Endodermal cell (in vitro differentiated cells): ENCODE results near the gene GOLGA6L1. TPM values are rescaled to one million over a fixed set of nuclear protein-coding genes. Genes with fewer than 3 reads are reported as not detected.

Source experiments
- total RNA-seq, 2 donors: library from RNA; stranded (reverse); fragmentation: NEBNext Ultra II Directional in 1 of 2; extraction: Animal tissue kit (Norgen Biotek cat#: 25700) in 1 of 2; gene quantifications; 2 replicates in 1 of 2; 3 replicates in 1 of 2; pipeline ENCODE4 v1.2.1, GENCODE V29; 2021

Gene GOLGA6L1
- total RNA-seq, 2 donors from 2014 or later = not detected

Other genes starting within 250 kb of the GOLGA6L1 start
- 100 to 1,000 TPM; 134 to 139 TPM for gene CYFIP1, start 156.5 kb downstream of the GOLGA6L1 start, total RNA-seq
- gene TUBGCP5, start 97.3 kb downstream of the GOLGA6L1 start, total RNA-seq = 10 to 100 TPM; 23.0 to 24.7 TPM
- not detected for gene GOLGA6L26, start 197.4 kb upstream of the GOLGA6L1 start, total RNA-seq
- gene GOLGA8S, start 217.9 kb upstream of the GOLGA6L1 start, total RNA-seq = under 1 TPM in 1 of 2 donors, not detected in 1; 0.07 TPM